ENCODE data around the gene SMAD5.

SMAD5 gene

DNA sequence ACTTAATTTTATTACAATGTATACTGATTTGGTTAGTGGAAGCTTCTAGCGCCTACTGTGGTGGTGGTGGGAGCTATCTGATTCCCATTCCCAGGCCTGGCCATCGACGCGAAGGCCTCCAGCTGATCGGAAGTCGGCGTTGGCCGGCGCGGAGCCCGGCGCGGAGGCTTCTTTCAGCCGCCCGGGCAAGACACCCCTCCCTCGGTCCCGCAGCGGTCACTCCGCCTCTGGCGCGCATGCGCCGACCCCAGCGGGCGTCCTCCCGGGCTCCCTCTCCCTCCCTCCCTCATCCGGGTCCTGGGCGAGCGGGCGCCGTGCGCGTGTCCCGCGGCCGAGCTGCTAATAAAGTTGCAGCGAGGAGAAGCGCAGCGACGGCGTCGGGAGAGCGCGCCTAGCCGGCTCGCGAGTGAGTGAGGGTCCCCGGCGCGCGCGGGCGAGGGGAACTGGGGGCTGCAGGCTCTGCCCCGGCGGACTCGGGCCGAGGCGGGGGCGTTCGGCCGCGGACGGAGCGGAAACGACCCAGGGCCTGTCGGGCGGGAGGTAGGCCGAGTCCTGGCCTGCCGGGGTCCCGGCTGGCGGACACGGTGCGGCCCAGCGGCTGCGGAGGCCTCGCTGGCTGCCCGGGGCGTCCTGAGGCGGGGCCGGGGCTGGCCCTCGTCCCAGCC is at the start of gene SMAD5:
TSS of gene SMAD5 (plus strand) at position 289 of the 665 bp plus-strand sequence. CDS start 20,916 bp downstream, outside the sequence.
- peak; percentile 95 for DNase-seq

GRCh38 chr5:136084698-136085097 is 47.9 kb upstream of the SMAD5 start:
- DNase-seq = no peak

DNA sequence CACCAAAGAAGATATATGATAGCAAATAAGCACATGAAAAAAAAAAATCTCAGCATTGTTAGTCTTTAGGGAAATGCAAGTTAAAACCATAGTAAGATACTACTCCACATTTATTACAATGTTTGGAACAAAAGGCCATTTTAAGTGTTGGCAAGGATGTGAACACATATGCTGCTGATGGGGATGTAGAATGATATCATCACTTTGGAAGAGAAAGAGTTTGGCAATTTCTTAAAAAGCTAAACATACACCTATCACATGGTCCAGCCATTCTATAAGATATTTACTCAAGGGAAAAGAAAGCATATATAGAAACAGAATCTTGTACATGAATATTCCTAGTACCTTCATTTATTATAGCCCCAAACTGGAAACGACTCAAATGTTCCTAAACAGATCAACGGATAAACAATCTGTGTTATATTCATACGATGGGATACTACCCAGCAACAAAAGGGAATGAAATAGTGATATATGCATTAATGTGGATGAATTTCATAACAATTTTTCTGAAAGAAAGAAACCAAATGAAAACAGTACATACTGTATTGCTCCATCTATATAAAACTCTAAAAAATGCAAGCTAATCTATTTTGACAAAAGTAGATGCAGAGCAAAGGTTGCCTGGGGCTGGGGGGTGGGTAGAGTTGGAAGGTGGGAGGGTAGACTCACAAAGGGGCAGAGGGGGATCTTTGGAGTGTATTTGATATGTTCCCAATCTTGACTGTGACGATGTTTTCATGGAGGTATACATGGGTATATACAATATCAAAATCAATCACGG is 45.7 kb upstream of the SMAD5 start:
- no peak for DNase-seq

DNA sequence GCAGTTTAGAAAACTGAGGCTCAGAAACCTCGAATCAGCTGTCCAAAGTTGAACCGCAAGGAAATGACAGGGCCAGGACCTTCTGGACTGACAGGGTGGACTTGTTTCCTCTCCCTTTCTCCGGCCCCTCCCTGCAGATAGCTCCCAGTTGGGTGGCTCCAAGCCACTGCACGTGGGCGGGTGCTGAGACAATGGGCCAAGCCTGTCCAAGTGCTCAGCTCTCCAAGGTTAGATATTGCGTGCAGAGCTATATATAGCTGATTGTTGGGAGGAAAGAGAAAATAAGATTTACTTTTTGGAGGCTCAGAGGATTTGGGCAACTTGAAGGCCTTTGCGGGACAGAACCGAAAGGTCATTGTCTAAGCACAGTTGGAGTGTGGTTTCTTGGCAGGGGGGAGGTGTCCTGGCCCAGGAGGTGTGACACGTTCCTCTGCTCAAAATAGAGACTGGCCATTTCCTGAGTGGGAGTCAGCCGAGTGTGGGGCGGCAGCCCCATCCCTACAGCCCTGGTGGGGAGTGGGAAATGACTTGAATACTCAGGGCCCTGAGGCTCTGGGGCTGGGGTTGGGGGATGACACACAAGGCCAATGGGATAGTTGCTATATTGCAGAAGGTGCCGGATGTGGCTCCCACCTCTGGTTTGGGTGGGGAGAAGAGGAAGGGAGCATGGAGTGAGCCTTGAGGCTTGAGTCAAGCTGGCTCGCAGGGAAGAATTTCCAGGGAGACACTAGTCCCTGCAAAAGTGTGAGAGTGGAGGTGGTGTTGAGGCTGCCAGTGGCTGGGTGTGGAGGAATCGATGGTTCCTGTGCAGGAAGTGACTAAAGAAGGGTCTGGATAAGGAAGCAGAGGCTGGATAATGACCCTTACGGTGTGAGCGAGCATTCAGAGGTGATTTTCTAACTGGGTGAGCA is 44.4 kb upstream of the SMAD5 start:
- DNase-seq = peak; percentile 23

DNA sequence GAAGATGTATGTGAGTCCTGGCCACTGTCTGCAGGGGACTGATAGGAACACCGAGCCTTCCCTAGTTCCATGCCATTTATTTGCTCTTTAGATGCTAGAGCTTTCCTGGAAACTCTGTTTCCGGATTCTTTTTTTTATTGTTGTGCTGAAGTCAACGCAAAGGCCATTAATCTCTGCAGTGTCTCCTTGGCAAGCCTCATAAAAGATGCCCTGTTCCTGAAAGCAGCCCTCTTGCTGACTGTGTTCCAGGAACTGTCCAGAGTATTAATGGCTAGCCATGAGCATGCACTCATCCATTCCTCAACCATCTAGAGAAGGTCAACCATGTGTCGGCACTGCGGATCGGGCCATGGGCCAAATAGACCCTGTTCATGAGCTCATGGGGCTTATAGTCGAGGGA is 42.9 kb upstream of the SMAD5 start:
- DNase-seq = no peak

DNA sequence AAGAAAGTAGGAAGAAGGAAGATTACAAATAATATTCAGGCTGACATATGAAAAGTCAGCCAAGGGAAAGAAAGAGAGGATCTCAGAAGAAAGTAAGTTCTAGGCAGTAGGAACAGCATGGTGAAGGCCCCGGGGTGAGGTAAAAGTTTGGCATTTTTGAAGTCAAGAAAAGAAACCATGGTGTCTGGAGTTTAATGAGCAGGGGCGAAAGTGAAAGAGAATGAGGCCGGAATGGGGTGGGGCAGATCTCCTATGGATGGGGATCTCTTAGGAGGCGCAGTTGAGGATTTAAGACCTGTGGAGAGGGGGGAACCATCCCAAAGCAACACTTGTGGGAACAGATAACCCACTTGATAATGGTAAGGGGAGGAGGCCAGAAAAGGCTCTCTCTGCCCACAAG is 42.3 kb upstream of the SMAD5 start:
- no peak for DNase-seq

- no peak for DNase-seq
Observed at GRCh38 chr5:136094189-136094912, 38.3 kb upstream of the SMAD5 start.

DNA sequence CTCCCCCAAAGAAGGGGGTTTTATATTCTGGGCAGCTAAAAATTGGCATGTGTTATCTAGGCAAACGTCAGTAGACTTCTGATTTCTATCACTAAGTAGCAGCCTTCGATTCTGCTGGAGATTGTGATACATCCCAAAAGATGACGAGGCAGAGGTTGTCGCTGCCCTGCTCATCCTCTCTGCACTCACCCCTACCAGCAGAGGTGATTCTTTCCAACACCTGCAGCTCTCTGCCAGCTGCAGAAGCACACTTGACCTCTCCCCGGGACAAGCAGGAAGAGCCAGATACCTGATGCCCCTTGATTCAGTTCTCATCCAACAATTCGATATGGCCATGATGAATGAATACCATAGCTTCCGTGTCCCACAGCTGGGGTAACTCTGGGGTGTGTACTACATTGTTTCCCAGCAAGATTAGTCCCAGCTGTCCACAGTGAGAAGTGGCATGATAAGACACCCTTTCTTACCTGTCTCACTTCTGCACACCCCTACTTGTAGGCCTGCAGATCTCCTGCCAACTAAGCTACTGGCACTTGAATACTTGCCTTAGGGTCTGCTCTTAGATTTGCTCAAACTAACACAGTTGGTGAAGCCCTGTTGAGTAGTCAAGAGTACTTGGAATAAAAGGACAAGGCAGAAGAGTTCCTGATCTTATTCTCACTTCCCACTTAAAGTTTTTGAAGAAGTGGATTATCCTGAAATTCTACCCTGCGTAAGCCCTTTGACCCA is 37.6 kb upstream of the SMAD5 start:
- no peak for DNase-seq

GRCh38 chr5:136098176-136098575 is 34.5 kb upstream of the SMAD5 start:
- DNase-seq = no peak

DNA sequence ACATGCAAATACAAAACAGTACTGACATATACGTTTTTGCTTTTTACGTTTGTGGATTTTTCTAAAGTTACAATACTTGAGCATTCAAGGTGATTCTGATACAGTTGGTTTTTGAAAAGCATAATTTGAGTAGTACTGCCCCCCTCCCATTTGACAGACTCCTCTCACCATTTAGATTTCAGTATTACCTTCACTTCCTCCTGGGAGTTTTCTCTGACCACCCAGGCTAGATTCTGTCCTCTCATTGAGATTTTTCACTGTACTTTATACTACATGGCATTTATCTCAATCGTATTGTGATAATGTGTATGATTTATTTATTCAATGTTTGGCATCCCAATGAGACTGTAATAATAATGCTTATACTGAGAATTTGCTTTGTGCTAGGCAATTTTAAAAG is 32.8 kb upstream of the SMAD5 start:
- no peak for DNase-seq

- no peak for DNase-seq
Observed at GRCh38 chr5:136101884-136102283, 30.8 kb upstream of the SMAD5 start.

- DNase-seq = no peak
Observed at GRCh38 chr5:136103118-136103517, 29.5 kb upstream of the SMAD5 start.

DNA sequence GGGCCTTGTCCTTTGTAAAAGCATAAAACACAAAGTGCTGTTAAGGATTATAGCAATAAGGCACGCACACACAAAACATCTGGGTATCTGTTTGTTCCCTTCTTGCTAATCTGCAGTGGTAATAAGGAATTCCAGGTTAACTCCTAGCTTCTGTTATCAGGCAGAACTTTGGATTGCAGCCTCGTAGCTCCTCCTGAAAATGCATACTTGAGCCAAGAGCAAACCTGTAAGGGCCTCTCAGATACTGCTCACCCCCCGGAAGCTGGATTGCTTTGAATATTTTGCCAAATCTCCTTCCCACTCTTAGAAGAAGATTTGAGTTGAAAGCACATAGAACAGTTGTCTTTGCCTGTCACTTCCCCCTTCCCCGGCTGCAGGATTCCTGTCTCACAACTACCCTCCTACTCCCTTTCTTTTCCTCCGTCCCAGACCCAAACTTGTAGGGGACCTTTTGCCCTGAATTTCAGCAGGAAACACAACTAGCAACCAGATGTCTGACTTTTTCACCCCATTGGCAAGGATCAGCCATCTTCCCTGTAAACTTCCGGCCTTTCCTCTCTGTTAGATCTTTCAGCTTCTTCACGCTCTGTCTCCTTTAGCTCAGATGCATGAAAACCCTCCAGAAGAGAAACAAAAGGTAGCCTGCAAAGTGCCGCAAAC is 28.2 kb upstream of the SMAD5 start:
- DNase-seq = no peak

GRCh38 chr5:136106351-136107031 is 26.2 kb upstream of the SMAD5 start:
- DNase-seq = no peak

- DNase-seq = no peak
Observed at GRCh38 chr5:136108180-136108611, 24.4 kb upstream of the SMAD5 start.

GRCh38 chr5:136108766-136109165 is 23.9 kb upstream of the SMAD5 start:
- no peak for DNase-seq

GRCh38 chr5:136109453-136110135 is 23.1 kb upstream of the SMAD5 start:
- no peak for DNase-seq

GRCh38 chr5:136113606-136114005 is 19.0 kb upstream of the SMAD5 start:
- no peak for DNase-seq

DNA sequence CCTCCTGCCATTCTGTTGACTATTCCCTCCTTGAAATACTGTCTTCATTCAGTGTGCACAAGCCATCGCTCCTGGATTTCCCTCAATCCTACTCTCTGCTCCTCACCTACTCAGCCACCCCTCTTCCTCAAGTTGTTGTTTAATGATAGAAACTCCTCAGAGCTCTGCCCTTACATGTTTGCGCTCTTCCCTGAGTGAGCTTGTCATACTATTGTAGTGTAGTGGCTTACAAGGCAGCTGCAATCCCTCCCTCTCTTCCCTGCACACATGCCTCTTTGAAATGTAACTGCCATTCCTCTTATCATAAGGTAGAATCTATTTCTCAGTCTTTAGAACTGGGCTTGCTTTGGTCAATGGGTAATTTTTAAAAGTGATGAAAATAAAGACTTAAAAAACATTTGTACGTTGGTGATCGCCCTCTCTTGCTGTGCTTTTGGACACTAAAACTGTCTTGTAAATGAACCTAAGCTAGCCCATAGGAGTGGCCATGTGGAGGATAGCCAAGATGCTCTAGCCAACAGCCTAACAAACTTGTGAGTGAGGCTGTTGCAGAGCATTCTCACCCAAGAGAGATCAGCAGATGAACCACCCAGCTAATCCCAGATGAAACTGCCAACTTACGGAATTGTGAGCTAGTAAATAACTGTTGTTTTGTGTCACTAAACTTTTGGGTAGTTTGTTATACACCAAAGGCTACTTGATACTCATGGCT is 18.1 kb upstream of the SMAD5 start:
- no peak for DNase-seq

Data from fibroblast of skin of right quadriceps (primary cell).